AG04450 (cell line): ENCODE data around the gene RFX5. TPM values are rescaled to one million over a fixed set of nuclear protein-coding genes. Genes with fewer than 3 reads are reported as not detected.
"Not testable (repeated sequence)": the region's sequence is repeated elsewhere in the genome, so short reads cannot be mapped to it uniquely, and the experiment has no call there.

Source experiments
- CTCF ChIA-PET: fragments of 300-600, 350-600 bp; formaldehyde crosslinking; extraction: SDS; loops from one replicate; lab custom pipeline; 2022; ENCODE audit warnings: antibody characterized with exemption, inconsistent platforms; lab: Charles Lee
- POLR2A ChIA-PET: fragments of 350-600 bp; formaldehyde crosslinking; extraction: SDS; loops from one replicate; lab custom pipeline; 2021; ENCODE audit warnings: antibody characterized with exemption, inconsistent platforms; lab: Yijun Ruan, JAX
- DNase-seq: peaks from one replicate; pipeline ENCODE4 v3.0.0-alpha.2; 2011; ENCODE audit warnings: low read depth, low spot score
- H3K27ac ChIP-seq: one replicate; pipeline ENCODE4 v1.5.1; 2012; ENCODE audit warnings: low read depth, low read length, control low read depth
- H3K27me3 ChIP-seq: one replicate; pipeline ENCODE4 v1.6.0; 2012; ENCODE audit warnings: low read length; ENCODE audit not compliant: control insufficient read depth, insufficient read depth
- H3K4me3 ChIP-seq: 2 replicates; pipeline ENCODE4 v1.5.1; 2011; ENCODE audit warnings: mild to moderate bottlenecking, low read depth, low read length, control low read depth
- H3K9me3 ChIP-seq: 2 replicates; pipeline ENCODE4 v1.5.1; 2012; ENCODE audit warnings: low read length; ENCODE audit not compliant: control insufficient read depth, insufficient read depth
- polyA plus RNA-seq: library from polyadenylated mRNA; depleted of rRNA; stranded (reverse); fragments of >200 nt; gene quantifications from 2 replicates; pipeline ENCODE4 v1.2.3, GENCODE V29; 2011
- TF ChIP-seq, protein P1 (sequence below): IDR thresholded peaks from 2 replicates; pipeline ENCODE4 v1.5.1; 2011; ENCODE audit warnings: low read depth, low read length, control low read depth, inconsistent platforms

The RFX5 gene
- polyA plus RNA-seq, 1 experiment: 40.9 TPM

GRCh38 chr1:151362308-151363155 is 15.5 kb upstream of the RFX5 start:
- no peak overlapping the region for H3K4me3 ChIP-seq
- H3K9me3 ChIP-seq: peaks cover 11% of the 10 kb centered on the region
- DNase-seq: no peak
- H3K27ac ChIP-seq: no peak overlapping the region
- no peaks in the 10 kb centered on the region for H3K27me3 ChIP-seq
- ChIA-PET CTCF (no interaction called here), POLR2A (interaction anchor here (0.6 to 1.1 kb wide), 2 partner anchors 9 to 67 kb away, joined by 3 to 6 read pairs; no protein-coding TSS in a partner anchor)
- TF ChIP-seq, protein P1, sequence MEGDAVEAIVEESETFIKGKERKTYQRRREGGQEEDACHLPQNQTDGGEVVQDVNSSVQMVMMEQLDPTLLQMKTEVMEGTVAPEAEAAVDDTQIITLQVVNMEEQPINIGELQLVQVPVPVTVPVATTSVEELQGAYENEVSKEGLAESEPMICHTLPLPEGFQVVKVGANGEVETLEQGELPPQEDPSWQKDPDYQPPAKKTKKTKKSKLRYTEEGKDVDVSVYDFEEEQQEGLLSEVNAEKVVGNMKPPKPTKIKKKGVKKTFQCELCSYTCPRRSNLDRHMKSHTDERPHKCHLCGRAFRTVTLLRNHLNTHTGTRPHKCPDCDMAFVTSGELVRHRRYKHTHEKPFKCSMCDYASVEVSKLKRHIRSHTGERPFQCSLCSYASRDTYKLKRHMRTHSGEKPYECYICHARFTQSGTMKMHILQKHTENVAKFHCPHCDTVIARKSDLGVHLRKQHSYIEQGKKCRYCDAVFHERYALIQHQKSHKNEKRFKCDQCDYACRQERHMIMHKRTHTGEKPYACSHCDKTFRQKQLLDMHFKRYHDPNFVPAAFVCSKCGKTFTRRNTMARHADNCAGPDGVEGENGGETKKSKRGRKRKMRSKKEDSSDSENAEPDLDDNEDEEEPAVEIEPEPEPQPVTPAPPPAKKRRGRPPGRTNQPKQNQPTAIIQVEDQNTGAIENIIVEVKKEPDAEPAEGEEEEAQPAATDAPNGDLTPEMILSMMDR: no peak

DNA sequence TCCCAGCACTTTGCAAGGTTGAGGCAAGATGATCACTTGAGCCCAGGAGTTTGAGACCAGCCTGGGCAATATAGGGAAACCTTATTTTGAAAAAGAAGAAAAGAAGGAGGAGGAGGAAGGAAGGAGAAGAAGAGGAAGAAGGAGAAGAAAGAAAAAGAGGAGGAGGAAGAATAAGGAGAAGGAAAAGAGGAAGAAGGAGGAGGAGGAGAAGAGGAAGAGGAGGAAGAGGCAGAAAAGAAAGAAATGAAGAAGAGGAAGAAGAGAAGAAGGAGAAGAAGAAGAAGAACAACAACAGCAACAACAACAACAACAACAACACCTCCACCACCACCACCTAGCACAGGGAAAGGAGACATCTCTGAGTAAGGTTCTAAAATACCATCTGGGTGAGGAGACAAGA is 14.8 kb upstream of the RFX5 start:
- CTCF ChIA-PET: no interaction called here
- Histone ChIP-seq H3K4me3 (no peak overlapping the region), H3K27ac (no peak overlapping the region), H3K9me3 (peaks cover 11% of the 10 kb centered on the region), H3K27me3 (no peaks in the 10 kb centered on the region)
- POLR2A ChIA-PET: interaction anchor here (1.1 kb wide), 1 partner anchor 9 kb away, joined by 3 read pairs; no protein-coding TSS in a partner anchor
- TF ChIP-seq, protein P1: no peak
- DNase-seq: no peak

DNA sequence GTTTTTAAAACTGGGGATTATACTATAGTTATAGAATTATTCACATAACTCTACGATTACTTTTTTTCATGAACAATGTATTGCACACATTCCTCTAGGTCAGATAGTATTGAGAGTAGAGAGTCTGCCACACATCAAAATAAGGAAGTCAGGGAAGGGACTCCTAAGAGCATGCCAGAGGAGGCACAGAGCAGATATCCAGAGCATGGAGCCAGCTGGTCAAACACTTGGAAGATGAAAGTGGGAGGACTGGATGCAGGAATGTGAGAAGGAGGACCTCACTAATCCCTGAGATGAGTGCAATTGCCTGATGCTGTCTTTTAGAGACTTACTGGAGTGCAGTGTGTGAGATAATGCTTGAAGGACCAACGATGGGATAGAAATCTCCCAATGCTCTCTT is 9.6 kb upstream of the RFX5 start:
- DNase-seq: no peak
- TF ChIP-seq, protein P1: no peak
- no peak overlapping the region for H3K4me3 ChIP-seq
- CTCF ChIA-PET: interaction anchor here (6.4 kb wide), 1 partner anchor 16 kb away, joined by 38 read pairs; no protein-coding TSS in a partner anchor
- POLR2A ChIA-PET: interaction anchor here (0.6 kb wide), 2 partner anchors 15 to 86 kb away, joined by 3 read pairs; no protein-coding TSS in a partner anchor
- H3K9me3 ChIP-seq: peaks cover 10% of the 10 kb centered on the region
- no peaks in the 10 kb centered on the region for H3K27me3 ChIP-seq
- H3K27ac ChIP-seq: no peak overlapping the region

DNA sequence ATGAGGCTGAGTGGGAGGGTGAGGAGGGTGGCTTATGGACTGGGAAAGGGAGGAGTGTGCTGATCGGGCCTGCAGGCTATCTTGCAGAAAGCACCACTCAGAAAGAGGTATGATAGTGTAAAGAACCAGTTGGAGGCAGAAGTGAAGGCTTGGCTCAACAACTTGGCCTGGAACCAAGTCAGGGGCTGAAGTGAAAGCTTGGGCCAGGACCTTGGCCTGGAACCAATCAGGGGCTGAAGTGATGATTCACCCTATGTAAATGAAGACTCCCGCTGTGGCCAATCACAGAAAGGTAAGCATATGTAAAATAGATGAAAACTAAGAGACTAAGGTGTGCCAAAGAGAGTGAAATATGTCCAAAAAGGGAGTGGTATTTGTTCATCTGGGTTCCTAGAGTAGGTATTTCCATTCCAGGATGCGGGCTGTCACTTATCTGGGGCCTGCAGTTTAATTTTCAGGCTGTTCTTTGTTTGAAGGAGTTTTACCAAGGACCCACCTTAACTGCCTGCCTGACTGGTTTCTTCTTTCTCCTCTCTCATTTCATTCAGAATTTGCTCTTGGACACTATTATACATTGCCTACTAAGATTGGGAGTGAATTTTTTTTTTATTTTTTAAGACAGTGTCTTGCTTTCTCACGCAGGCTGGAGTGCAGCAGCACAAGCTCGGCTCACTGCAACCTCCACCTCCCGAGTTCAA is 5.1 kb upstream of the RFX5 start:
- POLR2A ChIA-PET: interaction anchor here (0.6 kb wide), 1 partner anchor 27 kb away, joined by 3 read pairs; no protein-coding TSS in a partner anchor
- Histone ChIP-seq H3K9me3 (peaks cover 18% of the 10 kb centered on the region), H3K27me3 (no peaks in the 10 kb centered on the region), H3K4me3 (no peak overlapping the region), H3K27ac (no peak overlapping the region)
- no peak for DNase-seq
- CTCF ChIA-PET: interaction anchor here (0.6 to 6.4 kb wide), 5 partner anchors 12 to 190 kb away, joined by 3 to 38 read pairs (median 3); no protein-coding TSS in a partner anchor
- TF ChIP-seq, protein P1: no peak

GRCh38 chr1:151350323-151350722 is 3.3 kb upstream of the RFX5 start:
- H3K4me3 ChIP-seq, H3K27ac ChIP-seq, H3K27me3 ChIP-seq, DNase-seq: not testable (repeated sequence)
- POLR2A ChIA-PET: interaction anchor here (0.7 kb wide), 1 partner anchor 49 kb away, joined by 3 read pairs; the partner anchor contains the start of gene PSMB4
- peaks cover 18% of the 10 kb centered on the region for H3K9me3 ChIP-seq
- CTCF ChIA-PET: interaction anchor here (0.6 to 3.4 kb wide), 2 partner anchors 10 to 69 kb away, joined by 4 to 25 read pairs; no protein-coding TSS in a partner anchor
